ENCODE measurements around the gene KLLN. TPM values are rescaled to one million over a fixed set of nuclear protein-coding genes. Genes with fewer than 3 reads are reported as not detected.

KLLN gene
- total and polyA plus RNA-seq, 12 donors: 0.24 to 1.5 (median 0.82) TPM

DNA sequence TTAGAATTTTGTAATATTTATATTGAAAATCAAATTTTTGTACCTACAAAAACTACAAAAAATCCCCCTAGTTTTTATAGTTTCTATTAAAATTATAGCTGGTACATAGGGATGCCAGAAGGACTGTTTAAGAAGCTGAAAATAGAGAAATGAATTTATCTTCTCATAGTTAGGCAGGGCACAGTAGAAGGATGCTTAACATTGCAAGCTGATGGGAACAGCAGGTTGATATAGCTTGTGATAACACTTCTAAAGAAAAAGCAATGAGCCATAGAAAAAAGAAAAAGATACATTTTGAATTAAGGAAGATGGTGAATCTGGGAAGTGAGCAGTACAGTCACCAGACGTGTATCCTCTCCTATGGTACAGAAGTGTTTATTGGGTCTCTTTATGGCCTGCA is 32.1 kb upstream of the KLLN start:
- 53 to 76% (median 62%) methylated on average over 1 of the region's 1 CpG for WGBS, 4 donors
- Histone ChIP-seq H3K4me3 (no peak overlapping the region), H3K27ac (peak overlapping the region in 1 of 5 donors; percentile 33), H3K27me3 (no peaks in the 10 kb centered on the region), H3K36me3 (replicated peaks in 1 of 2) (no peaks in the 10 kb centered on the region), H3K9me3 (replicated peaks in 1 of 3) (no peaks in the 10 kb centered on the region), H3K4me1 (replicated peaks in 1 of 2) (peaks cover 9 to 41% of the 10 kb centered on the region in 2 donors)
- TF ChIP-seq, protein P1, sequence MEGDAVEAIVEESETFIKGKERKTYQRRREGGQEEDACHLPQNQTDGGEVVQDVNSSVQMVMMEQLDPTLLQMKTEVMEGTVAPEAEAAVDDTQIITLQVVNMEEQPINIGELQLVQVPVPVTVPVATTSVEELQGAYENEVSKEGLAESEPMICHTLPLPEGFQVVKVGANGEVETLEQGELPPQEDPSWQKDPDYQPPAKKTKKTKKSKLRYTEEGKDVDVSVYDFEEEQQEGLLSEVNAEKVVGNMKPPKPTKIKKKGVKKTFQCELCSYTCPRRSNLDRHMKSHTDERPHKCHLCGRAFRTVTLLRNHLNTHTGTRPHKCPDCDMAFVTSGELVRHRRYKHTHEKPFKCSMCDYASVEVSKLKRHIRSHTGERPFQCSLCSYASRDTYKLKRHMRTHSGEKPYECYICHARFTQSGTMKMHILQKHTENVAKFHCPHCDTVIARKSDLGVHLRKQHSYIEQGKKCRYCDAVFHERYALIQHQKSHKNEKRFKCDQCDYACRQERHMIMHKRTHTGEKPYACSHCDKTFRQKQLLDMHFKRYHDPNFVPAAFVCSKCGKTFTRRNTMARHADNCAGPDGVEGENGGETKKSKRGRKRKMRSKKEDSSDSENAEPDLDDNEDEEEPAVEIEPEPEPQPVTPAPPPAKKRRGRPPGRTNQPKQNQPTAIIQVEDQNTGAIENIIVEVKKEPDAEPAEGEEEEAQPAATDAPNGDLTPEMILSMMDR (IDR thresholded peaks at IDR 0.05): no peak
- no peak for TF ChIP-seq POLR2A (IDR thresholded peaks at IDR 0.05)
- intact Hi-C loops (cut with DNase I): no loop called here
- no peak for DNase-seq

- no peak for DNase-seq
- Histone ChIP-seq H3K36me3 (replicated peaks in 1 of 2) (peaks cover 0 to 7% of the 10 kb centered on the region in 2 donors), H3K27me3 (no peaks in the 10 kb centered on the region), H3K4me3 (no peak overlapping the region), H3K27ac (no peak overlapping the region), H3K4me1 (replicated peaks in 1 of 2) (peaks cover 1 to 52% of the 10 kb centered on the region in 2 donors), H3K9me3 (replicated peaks in 1 of 3) (no peaks in the 10 kb centered on the region)
- intact Hi-C loops (cut with DNase I): no loop called here
- TF ChIP-seq POLR2A (IDR thresholded peaks at IDR 0.05): no peak
- TF ChIP-seq, protein P1 (IDR thresholded peaks at IDR 0.05): no peak
- 90 to 98% (median 94%) methylated on average over 2 of the region's 2 CpGs for WGBS, 4 donors
Measured at GRCh38 chr10:87887548-87888289, 24.4 kb upstream of the KLLN start.

- DNase-seq: no peak
Measured at GRCh38 chr10:87887146-87887545, 23.8 kb upstream of the KLLN start.

GRCh38 chr10:87886635-87887034 is 23.3 kb upstream of the KLLN start:
- WGBS, 4 donors: 87 to 100% (median 97%) methylated on average over 2 of the region's 2 CpGs
- Histone ChIP-seq H3K9me3 (replicated peaks in 1 of 3) (no peaks in the 10 kb centered on the region), H3K27me3 (no peaks in the 10 kb centered on the region), H3K36me3 (replicated peaks in 1 of 2) (peaks cover 0 to 7% of the 10 kb centered on the region in 2 donors), H3K4me1 (replicated peaks in 1 of 2) (peaks cover 0 to 51% of the 10 kb centered on the region in 2 donors), H3K4me3 (no peak overlapping the region), H3K27ac (no peak overlapping the region)
- no peak for TF ChIP-seq POLR2A (IDR thresholded peaks at IDR 0.05)
- TF ChIP-seq, protein P1 (IDR thresholded peaks at IDR 0.05): no peak
- no peak for DNase-seq
- intact Hi-C loops (cut with DNase I): no loop called here

More at GRCh38 chr10:87887146-87887545, 23.8 kb upstream of the KLLN start:
- intact Hi-C loops (cut with DNase I): no loop called here
- H3K9me3 ChIP-seq (replicated peaks in 1 of 3): no peaks in the 10 kb centered on the region
- no peaks in the 10 kb centered on the region for H3K27me3 ChIP-seq
- peaks cover 0 to 7% of the 10 kb centered on the region in 2 donors for H3K36me3 ChIP-seq (replicated peaks in 1 of 2)
- WGBS, 4 donors: 93 to 96% (median 94%) methylated on average over 1 of the region's 1 CpG
- no peak overlapping the region for H3K4me3 ChIP-seq
- TF ChIP-seq, protein P1 (IDR thresholded peaks at IDR 0.05): no peak
- no peak for TF ChIP-seq POLR2A (IDR thresholded peaks at IDR 0.05)
- peaks cover 0 to 52% of the 10 kb centered on the region in 2 donors for H3K4me1 ChIP-seq (replicated peaks in 1 of 2)
- H3K27ac ChIP-seq: no peak overlapping the region

Data from adrenal gland (tissue), 12 donors.